ENCODE results near the gene ASB3.

ASB3 gene

GRCh38 chr2:53655256-53655655 lies 131.5 kb downstream of the ASB3 start:
- Histone ChIP-seq H2BK12ac (ENCODE audit: low read length in 2 of 2) (no peak overlapping the region), H4K91ac (ENCODE audit: low read length) (no peak overlapping the region), H2BK15ac (ENCODE audit: low read depth, poor library complexity, severe bottlenecking) (no peak overlapping the region), H2AFZ (ENCODE audit: low read depth, low read length) (no peak overlapping the region), H3K4me1 (ENCODE audit: control insufficient read depth, insufficient read depth, low read depth, low read length) (no peaks in the 10 kb centered on the region), H3K4me2 (ENCODE audit: low read length, poor library complexity, severe bottlenecking) (no peak overlapping the region), H3K4ac (ENCODE audit: low read depth in 1 of 2, low read length in 2 of 2) (no peak overlapping the region), H3K23ac (ENCODE audit: low read length in 2 of 2) (no peak overlapping the region), H3K36me3 (ENCODE audit: control insufficient read depth in 1 of 2, insufficient read depth in 2 of 2, low read depth in 1 of 2, low read length in 2 of 2) (no peaks in the 10 kb centered on the region), H2AK5ac (ENCODE audit: low read length, severe bottlenecking) (no peak overlapping the region), H3K27ac (ENCODE audit: low read length, poor library complexity, severe bottlenecking) (no peak overlapping the region), H3K18ac (ENCODE audit: low read depth in 1 of 2, low read length in 2 of 2) (no peak overlapping the region), H3K27me3 (ENCODE audit: control insufficient read depth in 1 of 2, insufficient read depth in 1 of 2, low read length in 2 of 2) (no peaks in the 10 kb centered on the region), H2BK120ac (ENCODE audit: low read depth, low read length) (no peak overlapping the region), H3K4me3 (ENCODE audit: insufficient read depth in 1 of 2, low read depth in 1 of 2, low read length in 2 of 2) (no peak overlapping the region), H4K8ac (ENCODE audit: low read length) (no peak overlapping the region), H2BK5ac (ENCODE audit: low read depth, low read length, poor library complexity, severe bottlenecking) (no peak overlapping the region), H3K79me1 (replicated peaks; ENCODE audit: low read length, poor library complexity, severe bottlenecking) (no peaks in the 10 kb centered on the region), H3K9ac (ENCODE audit: low read length) (no peak overlapping the region), H3K14ac (ENCODE audit: low read length in 2 of 2) (no peak overlapping the region), H3K9me3 (ENCODE audit: control insufficient read depth, low read length) (no peaks in the 10 kb centered on the region)
- DNase-seq = no peak
- no CpG with 5 or more reads among the region's 1 CpG for WGBS

DNA sequence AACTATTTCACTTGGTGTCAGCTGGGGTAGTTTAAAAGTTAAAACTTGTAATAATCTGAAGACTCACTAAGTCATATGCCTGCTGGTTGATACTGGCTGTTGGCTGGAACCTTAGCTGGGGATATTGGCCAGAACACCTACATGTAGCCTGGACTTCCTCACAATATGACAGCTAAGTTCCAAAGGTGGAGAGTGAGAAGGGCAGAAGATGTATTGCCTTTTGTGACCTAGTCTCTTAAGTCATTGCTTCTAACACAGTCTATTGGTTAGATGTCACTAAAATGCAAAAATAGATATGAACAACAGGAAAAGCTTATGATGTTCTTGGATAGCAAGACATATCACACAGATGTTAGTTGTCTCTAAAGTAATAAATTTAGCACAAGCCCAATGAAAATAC lies 132.4 kb downstream of the ASB3 start:
- Histone ChIP-seq H3K9me3 (ENCODE audit: control insufficient read depth, low read length) (no peaks in the 10 kb centered on the region), H2BK5ac (ENCODE audit: low read depth, low read length, poor library complexity, severe bottlenecking) (no peak overlapping the region), H3K4me2 (ENCODE audit: low read length, poor library complexity, severe bottlenecking) (no peak overlapping the region)

GRCh38 chr2:53652131-53652530 lies 134.6 kb downstream of the ASB3 start:
- Histone ChIP-seq H4K91ac (ENCODE audit: low read length) (no peak overlapping the region), H3K23ac (ENCODE audit: low read length in 2 of 2) (no peak overlapping the region)

More for the DNA sequence above, 132.4 kb downstream of the ASB3 start:
- H3K4ac ChIP-seq (ENCODE audit: low read depth in 1 of 2, low read length in 2 of 2) = no peak overlapping the region
- no peak overlapping the region for H3K27ac ChIP-seq (ENCODE audit: low read length, poor library complexity, severe bottlenecking)
- no peak overlapping the region for H2BK120ac ChIP-seq (ENCODE audit: low read depth, low read length)
- no peak overlapping the region for H3K18ac ChIP-seq (ENCODE audit: low read depth in 1 of 2, low read length in 2 of 2)
- no peak overlapping the region for H2AFZ ChIP-seq (ENCODE audit: low read depth, low read length)
- H3K4me3 ChIP-seq (ENCODE audit: insufficient read depth in 1 of 2, low read depth in 1 of 2, low read length in 2 of 2) = no peak overlapping the region
- no peak for DNase-seq
- no peaks in the 10 kb centered on the region for H3K79me1 ChIP-seq (replicated peaks; ENCODE audit: low read length, poor library complexity, severe bottlenecking)
- H4K8ac ChIP-seq (ENCODE audit: low read length) = no peak overlapping the region
- H2BK15ac ChIP-seq (ENCODE audit: low read depth, poor library complexity, severe bottlenecking) = no peak overlapping the region
- no peak overlapping the region for H3K14ac ChIP-seq (ENCODE audit: low read length in 2 of 2)
- no peak overlapping the region for H3K9ac ChIP-seq (ENCODE audit: low read length)
- H2AK5ac ChIP-seq (ENCODE audit: low read length, severe bottlenecking) = no peak overlapping the region
- H3K4me1 ChIP-seq (ENCODE audit: control insufficient read depth, insufficient read depth, low read depth, low read length) = no peaks in the 10 kb centered on the region
- H3K27me3 ChIP-seq (ENCODE audit: control insufficient read depth in 1 of 2, insufficient read depth in 1 of 2, low read length in 2 of 2) = no peaks in the 10 kb centered on the region
- no peaks in the 10 kb centered on the region for H3K36me3 ChIP-seq (ENCODE audit: control insufficient read depth in 1 of 2, insufficient read depth in 2 of 2, low read depth in 1 of 2, low read length in 2 of 2)
- H3K23ac ChIP-seq (ENCODE audit: low read length in 2 of 2) = no peak overlapping the region
- H2BK12ac ChIP-seq (ENCODE audit: low read length in 2 of 2) = no peak overlapping the region
- H4K91ac ChIP-seq (ENCODE audit: low read length) = no peak overlapping the region

DNA sequence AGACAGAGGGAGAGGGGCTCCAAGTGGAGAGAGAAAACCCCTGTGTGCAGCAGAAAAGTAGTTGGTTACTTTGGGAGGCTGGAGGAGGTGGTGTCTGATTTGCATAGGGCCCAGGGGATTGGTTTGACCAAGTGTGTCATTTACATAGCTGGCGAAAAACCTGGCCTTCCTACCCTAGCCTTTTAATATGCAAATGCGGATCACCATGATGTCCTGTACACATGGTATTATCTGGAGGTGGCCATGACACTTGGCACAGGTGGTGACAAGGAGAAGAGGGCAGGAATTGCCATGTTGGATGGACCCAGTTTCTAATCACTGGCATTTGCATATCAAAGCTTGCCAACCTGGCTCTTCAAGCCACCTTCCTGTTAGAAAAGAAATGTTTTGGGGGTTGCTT lies 140.0 kb downstream of the ASB3 start:
- H2BK12ac ChIP-seq (ENCODE audit: low read length in 2 of 2) = no peak overlapping the region
- no peaks in the 10 kb centered on the region for H3K36me3 ChIP-seq (ENCODE audit: control insufficient read depth in 1 of 2, insufficient read depth in 2 of 2, low read depth in 1 of 2, low read length in 2 of 2)
- no peak overlapping the region for H3K4me2 ChIP-seq (ENCODE audit: low read length, poor library complexity, severe bottlenecking)
- no peak overlapping the region for H3K4ac ChIP-seq (ENCODE audit: low read depth in 1 of 2, low read length in 2 of 2)
- H4K91ac ChIP-seq (ENCODE audit: low read length) = no peak overlapping the region
- H3K18ac ChIP-seq (ENCODE audit: low read depth in 1 of 2, low read length in 2 of 2) = no peak overlapping the region
- H3K23ac ChIP-seq (ENCODE audit: low read length in 2 of 2) = no peak overlapping the region
- H3K4me3 ChIP-seq (ENCODE audit: insufficient read depth in 1 of 2, low read depth in 1 of 2, low read length in 2 of 2) = no peak overlapping the region
- H3K79me1 ChIP-seq (replicated peaks; ENCODE audit: low read length, poor library complexity, severe bottlenecking) = no peaks in the 10 kb centered on the region
- no peaks in the 10 kb centered on the region for H3K27me3 ChIP-seq (ENCODE audit: control insufficient read depth in 1 of 2, insufficient read depth in 1 of 2, low read length in 2 of 2)
- no peak overlapping the region for H2AFZ ChIP-seq (ENCODE audit: low read depth, low read length)
- no peak overlapping the region for H2BK15ac ChIP-seq (ENCODE audit: low read depth, poor library complexity, severe bottlenecking)
- H2BK120ac ChIP-seq (ENCODE audit: low read depth, low read length) = no peak overlapping the region
- H3K14ac ChIP-seq (ENCODE audit: low read length in 2 of 2) = no peak overlapping the region
- no peak overlapping the region for H2AK5ac ChIP-seq (ENCODE audit: low read length, severe bottlenecking)
- no peaks in the 10 kb centered on the region for H3K4me1 ChIP-seq (ENCODE audit: control insufficient read depth, insufficient read depth, low read depth, low read length)
- 92% methylated on average over 2 of the region's 2 CpGs for WGBS
- H3K9ac ChIP-seq (ENCODE audit: low read length) = no peak overlapping the region
- no peaks in the 10 kb centered on the region for H3K9me3 ChIP-seq (ENCODE audit: control insufficient read depth, low read length)
- DNase-seq = no peak
- H2BK5ac ChIP-seq (ENCODE audit: low read depth, low read length, poor library complexity, severe bottlenecking) = no peak overlapping the region
- H4K8ac ChIP-seq (ENCODE audit: low read length) = no peak overlapping the region
- no peak overlapping the region for H3K27ac ChIP-seq (ENCODE audit: low read length, poor library complexity, severe bottlenecking)

More at GRCh38 chr2:53652131-53652530, 134.6 kb downstream of the ASB3 start:
- Histone ChIP-seq H2BK5ac (ENCODE audit: low read depth, low read length, poor library complexity, severe bottlenecking) (no peak overlapping the region), H2AK5ac (ENCODE audit: low read length, severe bottlenecking) (no peak overlapping the region), H3K4me1 (ENCODE audit: control insufficient read depth, insufficient read depth, low read depth, low read length) (no peaks in the 10 kb centered on the region), H3K4ac (ENCODE audit: low read depth in 1 of 2, low read length in 2 of 2) (no peak overlapping the region), H2BK15ac (ENCODE audit: low read depth, poor library complexity, severe bottlenecking) (no peak overlapping the region), H3K14ac (ENCODE audit: low read length in 2 of 2) (no peak overlapping the region), H3K79me1 (replicated peaks; ENCODE audit: low read length, poor library complexity, severe bottlenecking) (no peaks in the 10 kb centered on the region), H3K9me3 (ENCODE audit: control insufficient read depth, low read length) (no peaks in the 10 kb centered on the region), H2BK120ac (ENCODE audit: low read depth, low read length) (no peak overlapping the region), H3K4me2 (ENCODE audit: low read length, poor library complexity, severe bottlenecking) (no peak overlapping the region), H3K36me3 (ENCODE audit: control insufficient read depth in 1 of 2, insufficient read depth in 2 of 2, low read depth in 1 of 2, low read length in 2 of 2) (no peaks in the 10 kb centered on the region), H3K18ac (ENCODE audit: low read depth in 1 of 2, low read length in 2 of 2) (no peak overlapping the region), H3K27me3 (ENCODE audit: control insufficient read depth in 1 of 2, insufficient read depth in 1 of 2, low read length in 2 of 2) (no peaks in the 10 kb centered on the region), H2BK12ac (ENCODE audit: low read length in 2 of 2) (no peak overlapping the region), H3K27ac (ENCODE audit: low read length, poor library complexity, severe bottlenecking) (no peak overlapping the region), H3K4me3 (ENCODE audit: insufficient read depth in 1 of 2, low read depth in 1 of 2, low read length in 2 of 2) (no peak overlapping the region), H3K9ac (ENCODE audit: low read length) (no peak overlapping the region), H4K8ac (ENCODE audit: low read length) (no peak overlapping the region), H2AFZ (ENCODE audit: low read depth, low read length) (no peak overlapping the region)
- 82% methylated on average over 2 of the region's 2 CpGs for WGBS
- no peak for DNase-seq
